GM21825 (cell line): ENCODE measurements around the gene LLGL2.
"Not testable (repeated sequence)": the region's sequence is repeated elsewhere in the genome, so short reads cannot be mapped to it uniquely, and the experiment has no call there.

Experiments used
- ATAC-seq: cut with Tn5 transposase; IDR thresholded peaks from one replicate; pipeline ENCODE4 v1.9.1; 2021; ENCODE audit warnings: mild to moderate bottlenecking, moderate library complexity; ENCODE audit not compliant: unreplicated experiment

Gene LLGL2

GRCh38 chr17:75507733-75508719 lies 17.5 kb upstream of the LLGL2 start:
- no peak for ATAC-seq

DNA sequence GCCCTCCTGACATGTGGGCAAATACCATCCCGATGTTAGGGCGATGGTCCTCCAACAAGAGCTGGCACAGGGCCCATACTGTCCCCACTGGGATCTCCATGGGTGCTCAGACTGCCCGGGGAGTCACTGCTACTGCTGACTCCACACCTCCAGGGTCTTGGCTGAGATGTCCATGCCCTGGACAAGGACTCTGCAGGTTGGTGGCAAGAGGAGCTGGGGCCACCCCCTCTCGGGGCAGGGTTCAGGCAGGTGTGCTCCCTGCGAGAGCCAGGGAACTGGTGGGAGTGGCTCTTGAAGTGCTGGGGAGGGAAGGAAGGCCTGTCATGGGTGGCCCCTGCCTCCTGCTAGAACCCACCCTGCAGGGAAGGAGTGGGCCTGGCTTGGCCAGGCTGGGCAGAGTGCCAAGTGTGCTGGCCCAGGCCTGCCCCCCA lies 16.6 kb upstream of the LLGL2 start:
- ATAC-seq, result no peak

DNA sequence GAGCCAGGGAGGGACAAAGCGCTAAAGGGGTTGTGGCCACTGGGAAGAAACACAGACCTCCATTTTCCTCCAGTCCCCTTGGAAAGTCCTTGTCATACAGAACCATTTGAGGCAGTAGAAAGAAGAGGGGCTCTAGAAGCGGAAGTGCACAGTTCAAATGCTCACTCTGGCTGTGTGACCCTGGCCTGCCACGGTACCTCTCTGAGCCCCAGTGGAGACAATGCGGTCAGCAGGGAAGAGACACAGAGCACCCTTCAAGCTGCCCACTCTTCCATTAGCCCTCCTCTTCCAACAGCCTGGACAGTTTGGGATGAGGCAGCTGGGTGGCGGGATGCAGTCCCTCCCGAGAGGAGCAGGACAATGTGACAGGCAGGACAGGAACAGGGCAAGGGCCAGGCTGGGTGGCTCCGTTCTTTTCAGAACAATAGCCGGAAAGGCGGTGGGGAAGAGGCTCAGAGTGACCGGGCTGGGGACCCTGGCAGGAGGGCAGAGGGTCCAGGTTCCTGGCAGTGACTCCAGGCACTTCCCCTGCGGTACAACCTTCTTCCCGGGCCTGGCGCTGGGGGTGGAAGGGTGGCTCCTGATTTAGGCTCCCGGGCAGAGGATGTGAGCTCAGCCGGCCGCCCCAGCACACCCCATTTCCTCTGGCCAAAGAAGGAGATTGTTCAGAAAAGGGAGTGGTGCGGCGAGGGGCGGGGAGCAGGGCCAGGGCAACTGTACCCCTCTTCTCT lies 15.8 kb upstream of the LLGL2 start:
- ATAC-seq, result no peak

- no peak for ATAC-seq
These were observed 14.3 kb upstream of the LLGL2 start for GRCh38 chr17:75511270-75511609.

GRCh38 chr17:75511610-75512575 lies 13.6 kb upstream of the LLGL2 start:
- no peak for ATAC-seq

DNA sequence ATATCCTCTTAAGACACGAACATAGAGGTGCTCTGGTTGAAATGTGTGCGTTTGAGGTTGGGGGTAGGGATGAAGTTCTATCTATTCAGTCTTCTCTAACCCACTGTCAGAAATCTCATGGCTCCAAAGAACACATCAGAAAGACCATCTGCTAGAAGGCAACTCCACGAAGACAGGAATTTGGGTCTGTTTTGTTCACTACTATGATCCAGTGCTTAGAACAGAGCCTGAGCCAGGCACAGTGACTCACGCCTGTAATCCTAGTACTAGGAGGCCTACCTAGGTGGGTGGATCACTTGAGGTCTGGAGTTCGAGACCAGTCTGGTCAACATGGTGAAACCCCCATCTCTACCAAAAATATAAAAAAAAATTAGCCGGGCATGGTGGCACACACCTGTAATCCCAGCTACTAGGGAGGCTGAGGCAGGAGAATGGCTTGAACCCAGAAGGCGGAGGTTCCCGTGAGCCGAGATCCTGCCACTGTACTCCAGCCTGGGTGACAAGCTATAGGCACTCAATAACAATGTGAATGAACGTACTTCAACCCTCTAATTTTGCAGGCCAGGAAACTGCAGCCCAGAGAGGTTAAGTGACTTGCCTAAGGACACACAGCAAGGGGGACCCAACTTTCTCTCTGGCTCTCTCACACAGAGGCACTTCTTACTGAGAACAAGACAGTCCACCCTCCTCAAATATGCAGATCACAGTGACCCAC lies 12.4 kb upstream of the LLGL2 start:
- ATAC-seq, result no peak

DNA sequence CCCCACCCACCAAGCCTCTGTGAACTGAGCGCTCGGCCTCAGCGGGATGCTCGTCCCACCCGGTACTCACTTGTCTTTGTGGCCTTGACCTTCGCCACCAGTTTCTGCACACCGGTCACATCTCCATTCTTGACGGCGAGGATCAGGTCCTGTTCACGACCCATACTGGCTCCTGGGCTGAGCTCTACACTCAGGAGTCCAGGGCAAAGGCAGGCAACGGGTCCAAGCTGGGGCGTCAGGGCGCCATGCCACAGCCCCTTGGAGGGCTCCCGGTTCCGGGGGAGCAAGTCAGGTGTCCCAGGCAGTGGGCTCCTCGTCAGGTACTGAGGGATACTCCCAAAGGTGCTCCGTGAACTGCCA lies 11.9 kb upstream of the LLGL2 start:
- ATAC-seq, result no peak

GRCh38 chr17:75514299-75514918 lies 11.1 kb upstream of the LLGL2 start:
- ATAC-seq, result no peak

DNA sequence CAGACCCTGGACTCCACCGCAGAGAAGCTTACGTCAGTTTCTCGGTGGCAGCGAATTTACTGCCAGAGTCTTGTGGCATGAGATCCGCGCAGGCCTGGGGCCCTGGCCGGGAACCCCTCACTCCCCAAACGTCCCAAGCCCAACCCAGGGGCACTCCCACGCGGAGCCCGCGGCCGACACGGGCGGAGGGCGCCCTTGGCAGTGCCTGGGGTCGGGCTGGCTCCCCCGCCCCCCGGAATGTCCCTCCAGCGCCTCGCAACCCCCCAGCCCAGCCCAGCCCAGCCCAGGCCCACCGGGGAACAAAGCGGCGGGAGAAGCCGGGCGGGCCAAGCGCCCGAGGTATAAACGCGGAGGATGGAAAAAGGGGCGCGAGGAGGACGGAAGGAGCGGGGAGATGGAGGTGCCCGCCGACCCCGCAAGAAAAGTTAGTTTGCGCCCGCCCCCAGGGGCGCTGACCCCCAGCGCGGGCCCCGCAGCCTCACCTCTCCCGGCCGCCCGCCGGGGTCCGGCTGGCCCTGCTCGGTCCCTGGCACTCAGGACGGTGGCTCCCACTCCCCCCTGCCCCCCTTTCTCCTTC lies 10.5 kb upstream of the LLGL2 start:
- peak; percentile 1 for ATAC-seq

DNA sequence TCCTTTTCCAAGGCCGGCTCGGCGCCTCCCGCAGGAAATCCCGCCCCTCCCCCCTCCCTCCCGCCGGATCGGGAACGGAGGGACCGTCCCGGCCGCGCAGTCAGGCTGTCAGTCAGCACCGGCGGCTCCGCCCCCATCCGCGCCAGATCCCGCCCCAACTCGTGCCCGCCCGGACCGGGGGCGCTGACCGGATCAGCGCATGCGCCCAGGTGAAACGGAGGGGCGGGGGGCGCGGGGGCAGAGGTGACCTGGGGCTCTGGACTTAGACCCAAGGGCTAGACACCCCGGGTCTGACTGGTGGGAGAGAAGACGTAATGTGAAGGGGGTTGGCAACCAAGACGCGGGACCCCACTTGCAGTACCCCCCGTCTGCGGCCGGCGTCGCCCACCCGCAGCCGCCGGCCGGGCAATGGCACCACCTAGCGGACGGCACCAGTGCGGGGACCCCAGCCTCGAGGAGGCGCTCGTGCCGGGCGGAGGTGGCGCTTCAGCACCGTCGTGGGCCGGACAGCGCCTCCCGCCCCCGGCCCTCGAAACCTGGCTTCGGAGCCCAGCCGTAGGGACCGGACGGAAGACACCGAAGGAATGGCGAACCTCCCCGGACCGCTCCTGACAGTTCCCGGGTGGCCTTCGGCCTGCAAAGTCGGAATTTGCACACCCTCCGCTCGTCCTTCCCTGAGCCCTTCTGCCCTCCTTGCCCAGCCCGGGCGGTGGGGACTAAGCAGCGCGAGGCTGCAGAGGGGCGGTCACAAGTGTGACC lies 9.8 kb upstream of the LLGL2 start, which contains the start of gene CASKIN2:
Gene CASKIN2, minus strand, starts transcription at position 42 of the 759 bp plus-strand sequence. CDS start 1,733 bp downstream, outside the sequence.
- peak; percentile 42 for ATAC-seq

DNA sequence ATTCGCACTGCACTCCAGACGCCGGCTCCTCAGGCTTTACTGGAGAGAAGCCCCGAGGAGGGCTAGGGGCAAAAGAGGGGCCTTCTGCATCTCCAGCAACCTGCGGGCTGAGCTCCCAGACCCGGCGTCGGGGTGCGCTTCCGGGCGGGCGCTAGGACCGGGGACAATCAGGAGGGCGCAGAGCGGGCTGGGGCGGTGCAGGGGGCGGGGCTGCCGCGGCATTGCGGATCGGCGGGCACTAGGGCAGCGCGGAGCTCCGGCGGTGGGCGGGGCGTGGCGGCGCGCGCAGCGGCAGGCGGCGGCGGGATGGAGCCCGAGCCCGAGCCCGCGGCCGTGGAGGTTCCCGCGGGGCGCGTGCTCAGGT lies 9.3 kb upstream of the LLGL2 start, which contains the start of gene TSEN54:
Gene TSEN54, plus strand, starts transcription at position 274 of the 364 bp plus-strand sequence. Its CDS starts 33 bp downstream, at position 307.
- ATAC-seq, result peak; percentile 59

GRCh38 chr17:75516619-75517296 lies 8.7 kb upstream of the LLGL2 start:
- ATAC-seq, result peak; percentile 10

DNA sequence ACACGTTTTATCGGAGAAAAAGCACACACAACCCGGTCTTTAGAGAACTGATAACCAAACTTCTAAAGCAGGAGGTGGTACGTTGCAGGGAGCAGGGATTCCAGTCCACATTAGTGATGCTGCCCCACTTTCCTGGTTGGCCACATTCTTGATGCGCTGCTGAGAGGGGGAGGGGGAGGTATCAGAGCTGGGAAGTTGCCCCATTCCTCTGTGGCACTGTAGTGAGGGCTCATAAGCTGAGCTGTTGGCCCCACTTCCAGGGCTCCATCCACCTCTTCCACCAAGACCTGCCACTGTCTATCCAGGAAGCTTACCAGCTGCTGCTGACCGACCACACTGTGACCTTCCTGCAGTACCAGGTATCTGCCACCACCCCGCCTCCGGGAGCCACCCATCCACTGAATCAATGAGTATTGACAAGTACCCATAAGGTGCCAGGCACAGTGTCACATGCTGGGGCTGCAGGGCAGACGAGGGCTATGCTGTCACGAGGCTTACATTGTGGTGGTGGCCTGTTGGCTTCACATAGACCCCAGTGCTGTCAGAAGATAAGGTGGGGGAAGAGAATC lies 8.1 kb upstream of the LLGL2 start:
- no peak for ATAC-seq

GRCh38 chr17:75518201-75518600 lies 7.3 kb upstream of the LLGL2 start:
- ATAC-seq, result no peak

DNA sequence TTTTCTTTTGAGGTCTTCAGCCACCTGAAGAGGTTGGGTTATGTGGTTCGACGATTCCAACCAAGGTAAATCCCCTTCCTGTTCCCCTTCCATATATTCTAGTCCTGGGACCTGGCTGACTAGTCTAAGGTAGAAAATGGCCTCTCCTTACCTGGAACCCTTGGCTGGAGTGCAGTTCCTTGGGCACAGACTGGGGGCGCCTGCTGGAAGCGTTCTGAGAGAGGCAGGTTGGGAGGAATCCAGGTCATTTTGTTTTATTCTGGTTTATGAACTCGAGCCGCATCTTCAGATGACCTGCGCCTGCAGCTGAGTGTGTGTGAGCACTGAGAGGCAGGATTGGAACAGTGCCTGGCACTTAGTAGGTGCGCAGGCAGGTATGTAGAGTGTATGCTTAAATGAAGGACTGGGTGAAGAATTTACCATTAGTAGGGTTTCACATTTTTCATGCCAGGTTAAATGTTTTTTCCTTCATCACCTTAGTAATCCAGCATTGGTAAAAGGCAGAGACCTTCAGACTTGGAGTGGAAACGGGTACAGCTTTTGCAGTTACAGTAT lies 6.4 kb upstream of the LLGL2 start:
- ATAC-seq, result no peak

GRCh38 chr17:75520413-75520812 lies 5.1 kb upstream of the LLGL2 start:
- ATAC-seq, result not testable (repeated sequence)

- no peak for ATAC-seq
These were observed 4.2 kb upstream of the LLGL2 start for GRCh38 chr17:75521290-75521689.
